Small intestine (tissue), 7 donors: ENCODE measurements around the gene NOL12. TPM values are rescaled to one million over a fixed set of nuclear protein-coding genes. Genes with fewer than 3 reads are reported as not detected.
"Not testable (repeated sequence)": the region's sequence is repeated elsewhere in the genome, so short reads cannot be mapped to it uniquely, and the experiment has no call there.

ENCODE experiments used
- DNase-seq, 2 donors: peaks; one replicate each; pipeline versions ENCODE4 v3.0.0 to v3.0.0-alpha.2; 2013
- FAIRE-seq: peaks from 2 replicates; lab custom pipeline; 2012; peaks lifted over from hg19 to GRCh38; lab: Jason Lieb, UNC
- H3K27ac ChIP-seq, 3 donors: one replicate each; pipeline ENCODE4 v1.5.1; 2013; ENCODE audit warnings: low read length in 2 of 3, mild to moderate bottlenecking in 2 of 3, control low read depth in 1 of 3, inconsistent platforms in 1 of 3, low read depth in 1 of 3, moderate library complexity in 1 of 3
- H3K27me3 ChIP-seq, 3 donors: one replicate each; pipeline ENCODE4 v1.6.1; 2013; ENCODE audit warnings: low read length in 3 of 3, inconsistent platforms in 1 of 3; ENCODE audit not compliant: control insufficient read depth in 3 of 3, insufficient read depth in 3 of 3
- H3K36me3 ChIP-seq, 3 donors: one replicate each; pipeline ENCODE4 v1.6.1; 2013; ENCODE audit warnings: low read length in 3 of 3, inconsistent platforms in 1 of 3, low read depth in 1 of 3, mild to moderate bottlenecking in 1 of 3, moderate library complexity in 1 of 3; ENCODE audit not compliant: control insufficient read depth in 3 of 3, insufficient read depth in 2 of 3
- H3K4me1 ChIP-seq, 3 donors: one replicate each; pipeline ENCODE4 v1.6.1; 2013; ENCODE audit warnings: low read length in 2 of 3, inconsistent platforms in 1 of 3, low read depth in 1 of 3, mild to moderate bottlenecking in 1 of 3, moderate library complexity in 1 of 3; ENCODE audit not compliant: control insufficient read depth in 3 of 3, insufficient read depth in 2 of 3
- H3K4me3 ChIP-seq, 3 donors: one replicate each; pipeline ENCODE4 v1.5.1; 2013; ENCODE audit warnings: low read length in 3 of 3, control low read depth in 1 of 3, inconsistent platforms in 1 of 3, low read depth in 1 of 3, mild to moderate bottlenecking in 1 of 3, moderate library complexity in 1 of 3
- H3K9me3 ChIP-seq, 2 donors: one replicate each; pipeline ENCODE4 v1.6.1; 2013; ENCODE audit warnings: low read depth in 1 of 2, low read length in 1 of 2; ENCODE audit not compliant: control insufficient read depth in 2 of 2, insufficient read depth in 1 of 2
- WGBS, 3 donors: extraction: QIAGEN DNeasy Blood & Tissue Kit; methylation state at CpG; one replicate each; pipeline ENCODE4 v1.1.7; 2013; 5-methylcytosine and 5-hydroxymethylcytosine counted together
- polyA plus RNA-seq, 4 donors: library from polyadenylated mRNA; stranded (reverse) in 3 of 4; unstranded in 1 of 4; fragments of 200-250 nt in 3 of 4; fragments of 120-200 nt in 1 of 4; gene quantifications; one replicate each; pipeline versions ENCODE4 v1.2.1 to v1.2.3, GENCODE V29; 2013
- donor health status: healthy with polysubstance abuse.
- donor health status: control.
- donor health status: control.
- donor health status: Bipolar disorder and iron deficiency.
- donor health status: healthy.

NOL12 gene
- polyA plus RNA-seq, 4 donors: 16.6 to 28.9 (median 23.3) TPM

GRCh38 chr22:37655252-37655563 lies 30.9 kb upstream of the NOL12 start:
- H3K4me1 ChIP-seq: peaks cover 2 to 33% (median 7%) of the 10 kb centered on the region in 3 donors
- H3K9me3 ChIP-seq: no peaks in the 10 kb centered on the region
- H3K36me3 ChIP-seq: peaks cover 0 to 63% (median 9%) of the 10 kb centered on the region in 3 donors
- WGBS, 3 donors: 72 to 79% (median 72%) methylated on average over 10 to 17 of the region's 17 CpGs
- peak overlapping the region; percentile 14 to 70 (median 56) for H3K27ac ChIP-seq
- FAIRE-seq (no peak), DNase-seq (no peak)
- no peaks in the 10 kb centered on the region for H3K27me3 ChIP-seq
- no peak overlapping the region for H3K4me3 ChIP-seq

- peak overlapping the region in 2 of 3 donors; percentile 17 to 61 for H3K27ac ChIP-seq
- H3K36me3 ChIP-seq: peaks cover 0 to 61% (median 4%) of the 10 kb centered on the region in 3 donors
- FAIRE-seq, H3K27me3 ChIP-seq, H3K9me3 ChIP-seq, DNase-seq, H3K4me3 ChIP-seq: not testable (repeated sequence)
- 94 to 96% (median 95%) methylated on average over 4 of the region's 4 CpGs for WGBS, 3 donors
- H3K4me1 ChIP-seq: peaks cover 2 to 44% (median 10%) of the 10 kb centered on the region in 3 donors
These were observed 29.6 kb upstream of the NOL12 start for GRCh38 chr22:37656583-37656982.

DNA sequence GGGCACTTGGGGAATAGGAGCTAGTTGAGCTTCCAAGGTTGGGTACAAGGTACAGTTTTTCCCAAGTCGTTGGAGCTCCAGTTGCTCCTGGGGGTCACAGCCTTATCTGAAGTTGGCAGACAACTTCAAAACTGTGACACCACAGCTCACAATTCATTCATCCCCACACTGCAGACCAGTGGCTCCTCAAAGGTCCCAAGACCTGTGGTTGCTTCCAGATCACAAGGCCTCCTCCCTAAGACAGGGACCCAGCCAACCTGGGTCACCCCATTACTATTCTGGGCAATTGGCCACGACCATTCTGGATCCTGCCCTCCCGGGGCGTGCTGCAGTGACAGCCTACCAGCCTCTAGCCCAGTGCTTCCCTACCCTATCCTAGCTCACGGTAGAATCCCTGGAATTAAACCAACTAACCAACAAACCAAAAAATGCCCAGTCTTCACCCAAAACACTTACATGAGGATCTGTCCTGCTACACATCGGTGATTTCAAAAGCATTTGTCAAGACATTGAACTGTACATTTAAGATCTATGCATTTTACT lies 28.5 kb upstream of the NOL12 start:
- H3K36me3 ChIP-seq: peaks cover 0 to 62% (median 3%) of the 10 kb centered on the region in 3 donors
- DNase-seq (peak in 1 of 2 donors; percentile 35), FAIRE-seq (no peak)

DNA sequence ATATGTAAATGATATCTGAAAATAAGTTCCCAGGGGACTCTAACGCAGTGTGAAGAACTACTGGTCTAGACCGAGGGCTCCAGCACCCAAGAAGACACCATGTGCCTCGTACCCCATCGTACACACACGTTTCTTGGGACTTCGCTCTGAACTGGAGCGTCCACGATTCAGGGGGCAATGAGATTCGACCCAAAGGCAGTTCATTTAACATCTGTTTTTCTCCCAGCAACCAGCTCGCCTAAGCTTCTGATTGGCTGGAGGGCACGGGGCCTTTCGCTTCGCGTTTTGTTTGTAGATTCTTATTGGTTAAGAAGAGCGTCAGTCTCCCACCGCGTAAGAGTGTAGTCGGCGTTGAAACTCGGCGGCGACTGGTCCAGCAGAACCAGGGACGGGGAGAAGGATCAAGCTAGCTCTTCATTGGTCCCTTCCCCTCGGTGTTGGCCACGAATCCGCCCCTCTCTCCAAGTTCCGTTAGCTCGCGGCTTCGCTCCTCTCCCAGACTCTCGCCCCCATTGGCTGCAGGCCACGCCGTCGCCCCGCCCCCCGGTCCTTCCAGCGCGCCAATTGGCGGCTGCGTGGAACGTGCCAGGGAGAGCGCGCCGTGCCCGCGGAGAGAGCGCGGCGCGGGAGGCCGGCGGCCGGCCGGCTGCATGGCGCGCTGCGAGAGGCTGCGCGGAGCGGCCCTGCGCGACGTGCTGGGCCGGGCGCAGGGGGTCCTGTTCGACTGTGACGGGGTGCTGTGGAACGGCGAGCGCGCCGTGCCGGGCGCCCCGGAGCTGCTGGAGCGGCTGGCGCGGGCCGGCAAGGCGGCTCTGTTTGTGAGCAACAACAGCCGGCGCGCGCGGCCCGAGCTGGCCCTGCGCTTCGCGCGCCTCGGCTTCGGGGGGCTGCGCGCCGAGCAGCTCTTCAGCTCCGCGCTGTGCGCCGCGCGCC lies 27.7 kb upstream of the NOL12 start, which contains the start of gene PDXP:
Gene PDXP, plus strand, starts transcription at position 591 of the 933 bp plus-strand sequence. Its CDS starts 60 bp downstream, at position 651.
- Histone ChIP-seq H3K4me3 (peak within 1 kb of the TSS; percentile 52 to 97 (median 78)), H3K4me1 (peaks cover 7 to 44% (median 10%) of the 10 kb centered on the region in 3 donors), H3K27me3 (no peaks in the 10 kb centered on the region), H3K36me3 (peaks cover 0 to 58% (median 3%) of the 10 kb centered on the region in 3 donors), H3K9me3 (no peaks in the 10 kb centered on the region), H3K27ac (peak within 1 kb of the TSS; percentile 90 to 100 (median 95))
- whole genome bisulfite sequencing, 3 donors: 0 to 1% (median 1%) methylated on average over 51 to 101 of the region's 101 CpGs
- no peak for FAIRE-seq
- peak; percentile 99 to 100 for DNase-seq

More for the DNA sequence above, 28.5 kb upstream of the NOL12 start:
- Histone ChIP-seq H3K9me3 (no peaks in the 10 kb centered on the region), H3K27ac (peak overlapping the region; percentile 57 to 95 (median 68)), H3K27me3 (no peaks in the 10 kb centered on the region), H3K4me3 (peak overlapping the region in 2 of 3 donors; percentile 39 to 45), H3K4me1 (peaks cover 7 to 44% (median 10%) of the 10 kb centered on the region in 3 donors)
- 5 to 8% (median 7%) methylated on average over 6 of the region's 6 CpGs for WGBS, 3 donors

GRCh38 chr22:37659066-37659896 lies 26.9 kb upstream of the NOL12 start:
- no peaks in the 10 kb centered on the region for H3K27me3 ChIP-seq
- FAIRE-seq: no peak
- peak overlapping the region; percentile 78 to 100 (median 90) for H3K27ac ChIP-seq
- peak; percentile 95 to 96 for DNase-seq
- peaks cover 7 to 39% (median 8%) of the 10 kb centered on the region in 3 donors for H3K4me1 ChIP-seq
- no peaks in the 10 kb centered on the region for H3K9me3 ChIP-seq
- H3K4me3 ChIP-seq: peak overlapping the region; percentile 52 to 97 (median 78)
- WGBS, 3 donors: 1 to 2% (median 1%) methylated on average over 23 to 68 of the region's 68 CpGs
- H3K36me3 ChIP-seq: peaks cover 0 to 56% (median 2%) of the 10 kb centered on the region in 3 donors

DNA sequence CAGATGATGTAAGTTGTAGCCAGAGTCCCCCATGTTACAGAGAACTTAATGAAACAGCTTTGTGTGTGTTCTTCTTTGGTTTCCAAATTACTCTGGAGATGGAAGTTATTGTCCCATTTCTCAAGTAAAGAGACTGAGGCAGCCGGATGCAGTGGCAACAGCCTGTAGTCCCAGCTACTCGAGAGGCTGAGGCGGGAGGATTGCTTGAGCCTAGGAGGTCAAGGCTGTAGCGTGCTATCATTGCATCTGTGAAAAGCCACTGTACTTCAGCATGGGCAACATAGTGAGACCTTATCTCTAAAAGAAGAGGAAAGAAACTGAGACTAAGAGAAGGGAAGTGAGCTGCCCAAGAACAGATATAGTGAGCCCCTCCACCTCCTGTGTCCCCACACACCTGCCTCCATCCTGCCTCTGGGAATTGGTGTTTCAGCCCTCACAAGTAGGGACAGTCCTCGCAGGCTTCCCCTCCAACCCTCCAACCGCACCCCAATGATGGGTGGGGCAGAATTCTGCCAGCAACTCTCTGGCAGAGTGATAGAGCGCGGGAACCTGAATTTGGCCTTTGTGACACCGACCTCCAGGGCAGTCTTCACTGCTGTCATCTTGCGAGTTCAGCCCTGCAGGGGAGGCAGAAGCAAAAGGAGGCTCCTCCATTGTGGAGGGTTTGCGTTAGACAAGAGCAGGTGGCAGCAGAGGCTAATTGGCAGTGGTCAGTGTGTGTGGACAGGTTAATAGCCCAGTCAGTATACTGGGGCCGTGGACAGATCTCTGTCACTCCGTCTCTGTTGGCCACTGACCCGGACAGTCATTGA lies 26.0 kb upstream of the NOL12 start:
- 16 to 49% (median 31%) methylated on average over 14 of the region's 14 CpGs for WGBS, 3 donors
- Histone ChIP-seq H3K4me3 (peak overlapping the region in 2 of 3 donors; percentile 78 to 97), H3K27me3 (no peaks in the 10 kb centered on the region), H3K4me1 (peaks cover 7 to 32% (median 8%) of the 10 kb centered on the region in 3 donors), H3K9me3 (no peaks in the 10 kb centered on the region), H3K27ac (peak overlapping the region; percentile 78 to 100 (median 90)), H3K36me3 (peaks cover 0 to 58% (median 2%) of the 10 kb centered on the region in 3 donors)
- FAIRE-seq: no peak
- DNase-seq: peak in 1 of 2 donors; percentile 63

DNA sequence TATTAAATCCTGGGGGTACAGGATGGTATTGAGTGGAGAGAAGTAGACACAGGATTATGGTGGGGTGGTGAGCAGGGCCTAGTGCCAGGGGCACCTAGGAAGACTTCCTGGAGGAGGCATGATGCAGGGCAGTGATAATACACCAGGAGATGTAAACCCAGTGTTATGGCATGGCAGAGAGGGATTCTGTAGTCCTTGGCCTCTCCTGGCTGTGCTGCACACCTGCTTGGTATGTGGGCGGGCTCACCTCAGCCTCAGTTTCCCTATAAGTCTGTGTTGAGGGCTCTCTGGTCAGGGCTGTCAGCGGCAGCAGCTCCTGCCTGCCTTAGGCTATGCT lies 25.5 kb upstream of the NOL12 start:
- no peak for DNase-seq
- 73 to 81% (median 73%) methylated on average over 2 of the region's 2 CpGs for WGBS, 3 donors
- Histone ChIP-seq H3K4me1 (peaks cover 2 to 28% (median 7%) of the 10 kb centered on the region in 3 donors), H3K27ac (peak overlapping the region; percentile 77 to 100 (median 79)), H3K9me3 (no peaks in the 10 kb centered on the region), H3K27me3 (no peaks in the 10 kb centered on the region), H3K36me3 (peaks cover 0 to 59% (median 3%) of the 10 kb centered on the region in 3 donors), H3K4me3 (peak overlapping the region in 1 of 3 donors; percentile 97)
- no peak for FAIRE-seq
